Loucy (cell line): ENCODE data around the gene SPEF2.

Experiments
- H2AFZ ChIP-seq: fragments of 200-600 bp; sonication (generic); 2 replicates; pipeline ENCODE4 v1.6.0; 2016; ENCODE audit warnings: antibody characterized with exemption, mild to moderate bottlenecking, low read length, moderate library complexity
- H3F3A ChIP-seq: fragments of 200-600 bp; 2 replicates; pipeline ENCODE4 v1.6.0; 2016; ENCODE audit warnings: antibody characterized with exemption, low read depth, mild to moderate bottlenecking
- H3K27me3 ChIP-seq: fragments of 200-600 bp; sonication (generic); 2 replicates; pipeline ENCODE4 v1.6.1; 2014; ENCODE audit warnings: low read length, mild to moderate bottlenecking; ENCODE audit not compliant: insufficient read depth, poor library complexity, severe bottlenecking
- H3K36me3 ChIP-seq: fragments of 200-600 bp; sonication (generic); 2 replicates; pipeline ENCODE4 v1.6.1; 2016; ENCODE audit warnings: low read length; ENCODE audit not compliant: insufficient read depth
- H3K4me1 ChIP-seq: fragments of 200-600 bp; sonication (generic); 2 replicates; pipeline ENCODE4 v1.5.1; 2014; ENCODE audit warnings: low read length, mild to moderate bottlenecking; ENCODE audit not compliant: insufficient read depth, poor library complexity, severe bottlenecking
- H3K4me2 ChIP-seq: fragments of 200-600 bp; sonication (generic); 2 replicates; pipeline ENCODE4 v1.6.0; 2014; ENCODE audit warnings: antibody characterized with exemption, low read length, low read depth, mild to moderate bottlenecking; ENCODE audit not compliant: poor library complexity, severe bottlenecking
- H3K4me3 ChIP-seq: fragments of 200-600 bp; sonication (generic); 2 replicates; pipeline ENCODE4 v1.5.1; 2014; ENCODE audit warnings: low read length, mild to moderate bottlenecking, mixed read lengths; ENCODE audit not compliant: poor library complexity, severe bottlenecking
- H3K79me2 ChIP-seq: fragments of 200-600 bp; sonication (generic); 2 replicates; pipeline ENCODE4 v1.6.1; 2014; ENCODE audit warnings: low read length; ENCODE audit not compliant: insufficient read depth
- H3K9ac ChIP-seq: fragments of 200-600 bp; sonication (generic); 2 replicates; pipeline ENCODE4 v1.6.0; 2014; ENCODE audit warnings: mild to moderate bottlenecking, low read depth, low read length, moderate library complexity; ENCODE audit not compliant: poor library complexity, severe bottlenecking
- H3K9me2 ChIP-seq: fragments of 200-600 bp; sonication (generic); replicated peaks from 2 replicates; pipeline ENCODE4 v1.6.1; 2016; ENCODE audit warnings: low read depth, low read length, mixed read lengths
- H3K9me3 ChIP-seq: fragments of 200-600 bp; sonication (generic); 2 replicates; pipeline ENCODE4 v1.6.1; 2014; ENCODE audit warnings: mild to moderate bottlenecking, antibody characterized with exemption, low read length, low read depth; ENCODE audit not compliant: insufficient read depth
- H4K20me1 ChIP-seq: fragments of 200-600 bp; sonication (generic); 2 replicates; pipeline ENCODE4 v1.6.0; 2014; ENCODE audit warnings: antibody characterized with exemption, low read length, mild to moderate bottlenecking; ENCODE audit not compliant: insufficient read depth, poor library complexity, severe bottlenecking
- CTCF ChIP-seq: fragments of 200-600 bp; sonication (generic); conservative IDR thresholded peaks from 2 replicates; pipeline ENCODE4 v1.5.1; 2014; ENCODE audit warnings: mild to moderate bottlenecking, antibody characterized with exemption, low read length
- EZH2phosphoT487 ChIP-seq: fragments of 200-600 bp; IDR thresholded peaks from 2 replicates; pipeline ENCODE4 v1.6.1; 2018; ENCODE audit warnings: antibody characterized with exemption, mild to moderate bottlenecking, moderate library complexity, borderline replicate concordance

SPEF2 gene

GRCh38 chr5:35736280-35736679 lies 118.6 kb downstream of the SPEF2 start:
- Histone ChIP-seq H3K36me3 (no peaks in the 10 kb centered on the region), H3K9me2 (no peaks in the 10 kb centered on the region), H3K9me3 (no peaks in the 10 kb centered on the region), H3K4me3 (no peak overlapping the region), H3K4me1 (peaks cover 2% of the 10 kb centered on the region), H4K20me1 (no peaks in the 10 kb centered on the region), H3F3A (no peaks in the 10 kb centered on the region), H3K9ac (no peak overlapping the region), H3K79me2 (no peaks in the 10 kb centered on the region), H3K4me2 (no peak overlapping the region), H3K27me3 (no peaks in the 10 kb centered on the region), H2AFZ (no peak overlapping the region)
- TF ChIP-seq CTCF, result no peak
- no peak for TF ChIP-seq EZH2phosphoT487

- H2AFZ ChIP-seq, result no peak overlapping the region
Observed at GRCh38 chr5:35741126-35741716, 123.6 kb downstream of the SPEF2 start.

GRCh38 chr5:35741971-35742370 lies 124.3 kb downstream of the SPEF2 start:
- Histone ChIP-seq H3K4me3 (no peak overlapping the region), H3K36me3 (no peaks in the 10 kb centered on the region), H3K79me2 (no peaks in the 10 kb centered on the region), H3K9me3 (no peaks in the 10 kb centered on the region), H2AFZ (no peak overlapping the region), H3F3A (no peaks in the 10 kb centered on the region), H4K20me1 (no peaks in the 10 kb centered on the region), H3K9ac (no peak overlapping the region), H3K4me1 (peaks cover 15% of the 10 kb centered on the region), H3K9me2 (no peaks in the 10 kb centered on the region), H3K4me2 (peak overlapping the region; percentile 18), H3K27me3 (no peaks in the 10 kb centered on the region)
- peak; percentile 31; the same call in 1 of the 2 replicates for TF ChIP-seq EZH2phosphoT487
- TF ChIP-seq CTCF, result no peak

More at GRCh38 chr5:35741126-35741716, 123.6 kb downstream of the SPEF2 start:
- Histone ChIP-seq H3K4me3 (no peak overlapping the region), H3K36me3 (no peaks in the 10 kb centered on the region), H3K9ac (no peak overlapping the region), H3K4me1 (peaks cover 15% of the 10 kb centered on the region), H3F3A (no peaks in the 10 kb centered on the region), H4K20me1 (no peaks in the 10 kb centered on the region), H3K4me2 (peak overlapping the region; percentile 18), H3K27me3 (no peaks in the 10 kb centered on the region), H3K9me3 (no peaks in the 10 kb centered on the region), H3K9me2 (no peaks in the 10 kb centered on the region), H3K79me2 (no peaks in the 10 kb centered on the region)
- TF ChIP-seq CTCF (no peak), EZH2phosphoT487 (no peak)
